Uterus (tissue), 2 donors: ENCODE results near the gene CD5L.

Experiments used
- CTCF ChIP-seq, 4 experiments: fragments of 200-600 bp in 2 of 4; fragments of 450-650 bp in 2 of 4; sonication (generic) in 2 of 4; IDR thresholded peaks; one replicate each; pipeline ENCODE4 v1.5.1; 2016 to 2019; ENCODE audit warnings: antibody characterized with exemption in 4 of 4, mild to moderate bottlenecking in 2 of 4, moderate library complexity in 1 of 4
- POLR2A ChIP-seq, 2 donors: fragments of 450-650 bp; IDR thresholded peaks; one replicate each; pipeline ENCODE4 v1.6.1; 2016; ENCODE audit warnings: antibody characterized with exemption in 2 of 2, mild to moderate bottlenecking in 1 of 2, moderate library complexity in 1 of 2

- TF ChIP-seq POLR2A (IDR thresholded peaks at IDR 0.05) (no peak), CTCF (IDR thresholded peaks at IDR 0.05) (no peak)
These were observed 56.4 kb downstream of the CD5L start for GRCh38 chr1:157785248-157785647.
